Measurements from ENCODE around the gene PRSS23.

GRCh38 chr11:86849679-86850078 lies 49.3 kb downstream of the PRSS23 start:
- TF ChIP-seq REST (IDR thresholded peaks at IDR 0.05; ENCODE audit: low read depth, low read length) (no peak), HCFC1 (IDR thresholded peaks at IDR 0.05; ENCODE audit: low read length) (no peak), ELK1 (IDR thresholded peaks at IDR 0.05; ENCODE audit: low read depth, low read length) (no peak), CTCF (IDR thresholded peaks at IDR 0.05 in 2 of 3, conservative IDR thresholded peaks at IDR 0.05 in 1 of 3; ENCODE audit: control insufficient read depth in 2 of 3, extremely low read depth in 1 of 3, insufficient read depth in 1 of 3, low read depth in 3 of 3, low read length in 3 of 3) (no peak), CEBPB (IDR thresholded peaks at IDR 0.05; ENCODE audit: borderline replicate concordance in 1 of 2, low read depth in 2 of 2, low read length in 2 of 2) (no peak)
